ENCODE measurements around the gene ARIH2.

ARIH2 gene

GRCh38 chr3:48962340-48962739 is 43.7 kb downstream of the ARIH2 start:
- no peak overlapping the region for H3K27ac ChIP-seq
- H3K4me3 ChIP-seq = no peak overlapping the region

- H3K27ac ChIP-seq = no peak overlapping the region
Observed at GRCh38 chr3:48962939-48963338, 44.3 kb downstream of the ARIH2 start.

GRCh38 chr3:48963591-48963990 is 44.9 kb downstream of the ARIH2 start:
- H3K27ac ChIP-seq = no peak overlapping the region
- no peak overlapping the region for H3K4me3 ChIP-seq

More at GRCh38 chr3:48962939-48963338, 44.3 kb downstream of the ARIH2 start:
- no peak overlapping the region for H3K4me3 ChIP-seq

DNA sequence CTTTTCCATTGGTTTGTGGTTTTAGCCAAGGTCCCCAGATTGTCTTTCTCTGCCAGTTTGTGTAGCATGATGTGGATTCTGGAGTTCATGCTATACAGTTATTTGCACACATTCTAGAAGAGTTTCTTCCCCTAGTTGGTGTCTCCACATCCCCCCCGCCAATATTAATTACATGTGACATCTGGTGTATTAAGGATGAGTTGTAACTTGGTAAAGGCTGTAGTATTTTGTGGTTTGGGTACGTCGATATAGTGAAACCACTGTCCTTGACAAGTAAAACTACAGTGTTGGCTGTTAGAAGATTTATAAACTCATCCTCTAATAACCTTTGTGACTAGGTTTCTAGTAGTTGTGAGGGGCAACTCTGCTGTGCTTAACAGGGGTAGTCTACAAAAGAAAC is 47.7 kb downstream of the ARIH2 start:
- no peak overlapping the region for H3K4me3 ChIP-seq
- H3K27ac ChIP-seq = peak overlapping the region in 4 of 21 experiments; percentile 24 to 43 (median 33)

DNA sequence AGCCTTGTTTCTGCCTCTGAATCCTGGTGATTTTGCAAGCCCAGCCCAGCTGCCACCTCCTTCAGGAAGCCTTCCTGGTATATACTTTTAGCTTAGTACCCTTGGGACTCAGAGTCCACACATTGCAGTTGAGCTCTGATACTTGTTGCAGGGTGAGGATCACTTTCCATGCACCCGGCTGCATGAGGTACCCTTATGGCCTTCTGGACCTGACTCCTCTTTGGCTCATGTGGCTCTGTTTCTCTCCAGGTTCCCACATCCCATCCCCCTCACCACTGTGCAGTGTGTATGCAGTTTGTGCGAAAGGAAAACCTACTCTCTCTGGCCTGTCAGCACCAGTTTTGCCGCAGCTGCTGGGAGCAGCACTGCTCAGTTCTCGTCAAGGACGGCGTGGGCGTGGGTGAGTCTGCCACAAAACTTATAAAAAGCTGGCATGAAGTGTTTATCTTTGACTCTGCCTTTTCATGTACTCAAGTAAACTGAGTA is 48.3 kb downstream of the ARIH2 start:
- Histone ChIP-seq H3K27ac (peak overlapping the region in 6 of 21 experiments; percentile 12 to 43 (median 27)), H3K4me3 (no peak overlapping the region)

- H3K27ac ChIP-seq = no peak overlapping the region
- H3K4me3 ChIP-seq = no peak overlapping the region
Observed at GRCh38 chr3:48970586-48970985, 51.9 kb downstream of the ARIH2 start.

GRCh38 chr3:48974076-48974864 is 55.6 kb downstream of the ARIH2 start:
- Histone ChIP-seq H3K27ac (no peak overlapping the region), H3K4me3 (no peak overlapping the region)

DNA sequence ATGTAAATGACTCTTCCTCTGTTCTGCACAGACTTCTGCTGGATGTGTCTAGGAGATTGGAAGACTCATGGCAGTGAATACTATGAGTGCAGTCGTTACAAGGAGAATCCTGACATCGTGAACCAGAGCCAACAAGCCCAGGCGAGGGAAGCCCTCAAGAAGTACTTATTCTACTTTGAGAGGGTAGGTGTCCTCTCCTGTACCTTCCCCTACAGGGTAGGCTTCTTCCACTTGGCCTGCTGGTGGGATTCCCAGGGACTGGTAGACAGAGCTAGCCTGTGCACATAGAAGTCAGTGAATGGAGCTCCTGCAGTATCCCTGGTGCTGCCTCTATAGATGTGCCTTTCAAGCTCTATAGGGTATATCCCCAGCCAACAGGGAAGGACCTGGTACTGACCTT is 60.8 kb downstream of the ARIH2 start:
- H3K4me3 ChIP-seq = no peak overlapping the region
- H3K27ac ChIP-seq = no peak overlapping the region

GRCh38 chr3:48980295-48980694 is 61.7 kb downstream of the ARIH2 start:
- Histone ChIP-seq H3K27ac (no peak overlapping the region), H3K4me3 (no peak overlapping the region)

- Histone ChIP-seq H3K27ac (no peak overlapping the region), H3K4me3 (no peak overlapping the region)
Observed at GRCh38 chr3:48982016-48982415, 63.4 kb downstream of the ARIH2 start.

DNA sequence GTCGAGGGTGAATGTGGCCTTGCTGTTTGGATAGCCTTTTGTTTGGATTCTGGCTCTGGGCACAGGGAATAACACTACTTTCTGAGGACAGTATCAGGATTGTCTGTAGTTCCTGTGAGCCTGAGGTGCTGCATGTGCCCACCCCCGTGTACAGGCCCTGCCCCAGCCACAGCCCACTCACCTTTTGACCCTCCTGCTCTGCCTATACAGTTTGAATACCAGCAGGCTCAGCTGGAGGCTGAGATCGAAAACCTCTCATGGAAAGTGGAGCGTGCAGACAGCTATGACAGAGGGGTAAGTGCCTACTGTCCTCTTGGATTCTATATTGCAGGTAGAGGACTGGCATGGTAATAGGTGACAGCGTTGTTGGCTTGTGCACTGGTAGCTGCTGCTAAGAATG is 64.0 kb downstream of the ARIH2 start:
- Histone ChIP-seq H3K27ac (peak overlapping the region in 1 of 21 experiments; percentile 6), H3K4me3 (no peak overlapping the region)

GRCh38 chr3:48983096-48983495 is 64.5 kb downstream of the ARIH2 start:
- Histone ChIP-seq H3K4me3 (no peak overlapping the region), H3K27ac (no peak overlapping the region)

DNA sequence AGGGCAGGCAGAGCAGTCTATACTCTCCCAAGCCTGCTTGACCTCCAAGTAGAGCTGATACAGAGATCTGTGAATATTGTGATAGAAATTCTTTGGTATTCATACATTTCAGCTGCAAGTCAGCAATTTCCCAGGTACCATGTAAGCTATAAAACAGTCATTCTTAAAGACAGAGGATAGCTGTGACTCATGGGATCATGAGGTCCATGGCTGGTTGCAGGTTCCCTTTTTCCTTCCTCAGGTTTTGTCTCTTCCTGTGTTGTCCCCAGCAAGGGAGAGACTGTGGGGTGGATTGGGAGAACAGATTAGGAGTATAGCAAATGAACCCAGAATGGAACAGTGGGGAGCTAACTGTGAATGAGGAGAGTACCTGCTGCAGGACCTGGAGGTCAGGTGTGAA is 66.0 kb downstream of the ARIH2 start:
- H3K4me3 ChIP-seq = no peak overlapping the region
- no peak overlapping the region for H3K27ac ChIP-seq

DNA sequence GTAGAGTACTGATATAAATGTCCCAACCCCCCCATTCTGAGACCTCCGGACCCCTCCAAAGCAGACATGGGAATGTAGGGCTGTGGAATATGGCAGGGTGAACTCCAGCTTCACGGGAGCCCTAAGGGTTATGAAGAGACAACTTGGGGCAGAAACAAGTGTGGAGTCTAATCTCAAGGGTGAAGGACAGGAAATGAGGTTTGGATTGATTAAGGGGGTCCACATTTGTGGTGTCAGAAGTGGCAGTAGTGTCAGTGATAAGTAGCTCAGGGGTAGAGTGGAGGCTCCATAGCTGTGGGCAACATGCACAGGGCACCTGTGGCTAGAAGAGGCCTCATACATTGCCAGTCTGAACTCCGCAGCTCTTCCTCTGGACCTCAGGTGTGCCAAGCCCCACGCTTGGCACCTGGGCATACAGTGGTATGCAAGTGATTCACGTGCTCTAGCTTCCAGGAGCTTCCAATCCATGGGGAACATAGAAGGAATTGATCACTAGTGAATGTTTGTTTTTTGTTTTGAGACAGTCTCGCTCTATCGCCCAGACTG is 67.3 kb downstream of the ARIH2 start:
- H3K27ac ChIP-seq = no peak overlapping the region

GRCh38 chr3:48989126-48989795 is 70.6 kb downstream of the ARIH2 start:
- Histone ChIP-seq H3K27ac (peak overlapping the region; percentile 10 to 95 (median 86)), H3K4me3 (peak overlapping the region; percentile 53 to 93 (median 78))

More for the DNA sequence above, 67.3 kb downstream of the ARIH2 start:
- no peak overlapping the region for H3K4me3 ChIP-seq

- Histone ChIP-seq H3K27ac (peak within 1 kb of the TSS; percentile 10 to 95 (median 86)), H3K4me3 (peak within 1 kb of the TSS; percentile 53 to 93 (median 78))
Observed at GRCh38 chr3:48989796-48990635, 71.4 kb downstream of the ARIH2 start, which contains the start of gene P4HTM. TSS of gene P4HTM (plus strand) at chr3:48990241. CDS start at chr3:48990257, 16 bp downstream.

DNA sequence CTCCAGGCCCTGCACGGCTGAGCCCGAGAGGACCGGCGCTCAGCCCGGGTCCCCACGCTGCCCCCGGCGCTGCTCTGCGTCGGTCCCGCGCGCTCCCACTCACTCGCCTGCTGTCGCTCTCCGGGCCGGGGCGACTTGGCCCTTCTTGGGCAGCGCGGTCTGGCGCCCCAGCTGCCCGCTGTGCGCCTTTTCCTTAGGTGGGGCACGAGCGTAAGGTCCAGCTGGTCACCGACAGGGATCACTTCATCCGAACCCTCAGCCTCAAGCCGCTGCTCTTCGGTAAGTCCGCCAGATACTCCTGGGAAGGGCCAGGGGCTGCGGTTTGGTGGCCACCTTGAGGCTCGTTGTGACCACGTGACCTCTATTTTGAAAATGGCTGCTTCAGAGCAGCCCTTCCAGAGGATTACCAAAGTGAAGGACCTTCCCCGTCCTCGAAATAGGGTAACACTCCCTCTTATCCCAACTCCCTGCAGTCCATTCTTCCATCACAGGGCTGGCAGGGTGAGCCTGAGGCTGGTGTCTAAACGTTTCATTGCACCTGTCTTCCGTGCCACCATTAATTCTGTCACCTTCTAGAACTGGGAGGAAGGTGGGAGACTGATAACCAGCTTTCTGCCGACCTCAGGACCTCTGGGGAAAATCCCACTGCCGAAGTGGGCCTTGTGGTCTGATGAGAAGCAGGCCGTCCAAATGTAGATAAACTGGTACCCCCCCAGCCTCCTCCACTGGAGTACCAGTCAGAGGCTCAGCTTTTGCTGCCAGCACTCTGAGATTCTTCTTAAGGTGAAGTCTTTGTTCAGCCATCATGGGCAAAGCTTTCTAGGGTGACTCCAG is 72.2 kb downstream of the ARIH2 start:
- H3K27ac ChIP-seq = peak overlapping the region in 20 of 21 experiments; percentile 56 to 95 (median 86)
- H3K4me3 ChIP-seq = peak overlapping the region; percentile 53 to 93 (median 78)

GRCh38 chr3:48991851-48992545 is 73.4 kb downstream of the ARIH2 start:
- peak overlapping the region in 1 of 7 experiments; percentile 62 for H3K4me3 ChIP-seq
- peak overlapping the region in 11 of 21 experiments; percentile 80 to 95 (median 89) for H3K27ac ChIP-seq
